DND-41 (cell line): Measurements from ENCODE around the gene TBC1D22A.

ENCODE experiments used
- ATAC-seq: fragments of 200-7000 bp; cut with Tn5 transposase; 3 replicates; pipeline ENCODE4 v1.9.1; 2021; ENCODE audit warnings: low read depth; ENCODE audit not compliant: insufficient read depth
- DNase-seq: peaks from one replicate; pipeline ENCODE4 v3.0.0-alpha.2; 2020
- H2AFZ ChIP-seq: 2 replicates; pipeline ENCODE4 v1.6.0; 2012; ENCODE audit warnings: low read depth, low read length
- H3K27ac ChIP-seq: 2 replicates; pipeline ENCODE4 v1.5.1; 2012; ENCODE audit warnings: low read length, inconsistent platforms
- H3K27me3 ChIP-seq: fragments of 200-600 bp; sonication (generic); 2 replicates; pipeline ENCODE4 v1.6.0; 2012; ENCODE audit warnings: low read length, mild to moderate bottlenecking, inconsistent platforms; ENCODE audit not compliant: insufficient read depth, poor library complexity
- H3K36me3 ChIP-seq: 2 replicates; pipeline ENCODE4 v1.5.1; 2012; ENCODE audit warnings: low read length, inconsistent platforms; ENCODE audit not compliant: insufficient read depth
- H3K4me1 ChIP-seq: 2 replicates; pipeline ENCODE4 v1.5.1; 2012; ENCODE audit warnings: mild to moderate bottlenecking, low read length; ENCODE audit not compliant: insufficient read depth
- H3K4me2 ChIP-seq: 2 replicates; pipeline ENCODE4 v1.6.0; 2012; ENCODE audit warnings: mild to moderate bottlenecking, moderate library complexity, low read length, inconsistent platforms; ENCODE audit not compliant: insufficient read depth
- H3K4me3 ChIP-seq, 2 experiments: fragments of 200-600 bp in 1 of 2; shearing (Covaris generic) in 1 of 2; 2 replicates each; pipeline ENCODE4 v1.5.1; 2012 to 2016; ENCODE audit warnings: inconsistent platforms in 2 of 2, low read length in 2 of 2, mild to moderate bottlenecking in 2 of 2, low read depth in 1 of 2, moderate library complexity in 1 of 2
- H3K79me2 ChIP-seq: 2 replicates; pipeline ENCODE4 v1.6.0; 2012; ENCODE audit warnings: low read length, inconsistent platforms; ENCODE audit not compliant: insufficient read depth
- H3K9ac ChIP-seq: 2 replicates; pipeline ENCODE4 v1.6.0; 2012; ENCODE audit warnings: low read depth, mild to moderate bottlenecking, inconsistent platforms, low read length, moderate library complexity
- H3K9me3 ChIP-seq: 2 replicates; pipeline ENCODE4 v1.5.1; 2012; ENCODE audit warnings: low read length, moderate library complexity, mild to moderate bottlenecking, inconsistent platforms; ENCODE audit not compliant: insufficient read depth, severe bottlenecking
- H4K20me1 ChIP-seq: 2 replicates; pipeline ENCODE4 v1.6.0; 2012; ENCODE audit warnings: low read length; ENCODE audit not compliant: insufficient read depth
- EZH2 ChIP-seq: IDR thresholded peaks from 3 replicates; pipeline ENCODE4 v1.6.1; 2012; ENCODE audit warnings: borderline replicate concordance, low read depth, mild to moderate bottlenecking, moderate library complexity, low read length, inconsistent platforms; ENCODE audit not compliant: severe bottlenecking
- TF ChIP-seq, protein P1 (sequence below): IDR thresholded peaks from 2 replicates; pipeline ENCODE4 v1.5.1; 2012; ENCODE audit warnings: borderline replicate concordance, low read length, moderate library complexity, mild to moderate bottlenecking; ENCODE audit not compliant: poor library complexity, severe bottlenecking; ENCODE audit errors: extremely low read depth

TBC1D22A gene

DNA sequence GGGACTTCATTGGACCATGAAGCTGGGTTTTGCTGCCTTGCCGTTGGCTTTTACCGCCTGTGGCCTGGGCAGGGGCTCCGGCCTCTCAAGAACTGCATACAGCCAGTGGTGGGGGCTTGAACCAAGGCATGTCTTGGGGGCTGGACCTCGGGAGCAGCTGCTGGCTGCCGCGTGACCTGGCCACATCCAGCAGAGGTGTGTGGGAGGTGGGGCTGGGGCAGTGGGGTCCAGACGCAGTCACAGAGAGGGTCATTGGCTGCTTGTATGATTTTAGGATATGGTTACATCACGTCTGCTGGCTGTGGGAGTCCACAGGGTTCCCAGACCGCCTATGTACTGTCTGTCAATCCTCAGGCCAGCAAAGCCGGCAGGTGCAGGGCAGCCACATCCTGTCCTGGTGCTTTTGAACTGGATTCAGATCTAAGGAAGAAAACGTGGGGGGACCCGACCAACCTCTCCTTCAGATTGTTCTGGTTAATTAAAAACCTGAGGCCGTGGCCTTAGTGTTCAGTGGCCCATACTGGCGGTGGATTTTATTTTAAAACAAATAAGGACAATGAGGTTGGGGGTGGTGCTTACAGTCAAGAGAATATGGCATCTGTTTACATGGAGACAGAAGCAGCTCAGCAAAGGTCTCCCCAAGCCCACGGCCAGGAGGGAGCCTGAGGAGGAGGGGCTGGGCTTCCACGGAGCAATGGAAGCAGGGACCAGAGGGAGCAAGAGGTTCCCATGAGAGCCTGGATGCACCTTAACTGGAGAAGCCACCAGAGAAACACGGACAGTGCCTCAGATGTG is 426.0 kb downstream of the TBC1D22A start:
- TF ChIP-seq, protein P1, sequence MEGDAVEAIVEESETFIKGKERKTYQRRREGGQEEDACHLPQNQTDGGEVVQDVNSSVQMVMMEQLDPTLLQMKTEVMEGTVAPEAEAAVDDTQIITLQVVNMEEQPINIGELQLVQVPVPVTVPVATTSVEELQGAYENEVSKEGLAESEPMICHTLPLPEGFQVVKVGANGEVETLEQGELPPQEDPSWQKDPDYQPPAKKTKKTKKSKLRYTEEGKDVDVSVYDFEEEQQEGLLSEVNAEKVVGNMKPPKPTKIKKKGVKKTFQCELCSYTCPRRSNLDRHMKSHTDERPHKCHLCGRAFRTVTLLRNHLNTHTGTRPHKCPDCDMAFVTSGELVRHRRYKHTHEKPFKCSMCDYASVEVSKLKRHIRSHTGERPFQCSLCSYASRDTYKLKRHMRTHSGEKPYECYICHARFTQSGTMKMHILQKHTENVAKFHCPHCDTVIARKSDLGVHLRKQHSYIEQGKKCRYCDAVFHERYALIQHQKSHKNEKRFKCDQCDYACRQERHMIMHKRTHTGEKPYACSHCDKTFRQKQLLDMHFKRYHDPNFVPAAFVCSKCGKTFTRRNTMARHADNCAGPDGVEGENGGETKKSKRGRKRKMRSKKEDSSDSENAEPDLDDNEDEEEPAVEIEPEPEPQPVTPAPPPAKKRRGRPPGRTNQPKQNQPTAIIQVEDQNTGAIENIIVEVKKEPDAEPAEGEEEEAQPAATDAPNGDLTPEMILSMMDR, result no peak
- TF ChIP-seq EZH2, result no peak
- H3K36me3 ChIP-seq, result no peaks in the 10 kb centered on the region
- DNase-seq (no peak), ATAC-seq (no peak)
- no peak overlapping the region for H2AFZ ChIP-seq
- no peaks in the 10 kb centered on the region for H3K79me2 ChIP-seq
- 0 out of 2 replicates have a peak, but pooled peaks cover 7% of the 10 kb centered on the region for H4K20me1 ChIP-seq
- H3K4me2 ChIP-seq, result no peak overlapping the region
- no peaks in the 10 kb centered on the region for H3K9me3 ChIP-seq
- no peak overlapping the region for H3K9ac ChIP-seq
- H3K27me3 ChIP-seq, result no peaks in the 10 kb centered on the region
- no peak overlapping the region for H3K4me3 ChIP-seq
- H3K27ac ChIP-seq, result no peak overlapping the region
- H3K4me1 ChIP-seq, result no peaks in the 10 kb centered on the region

DNA sequence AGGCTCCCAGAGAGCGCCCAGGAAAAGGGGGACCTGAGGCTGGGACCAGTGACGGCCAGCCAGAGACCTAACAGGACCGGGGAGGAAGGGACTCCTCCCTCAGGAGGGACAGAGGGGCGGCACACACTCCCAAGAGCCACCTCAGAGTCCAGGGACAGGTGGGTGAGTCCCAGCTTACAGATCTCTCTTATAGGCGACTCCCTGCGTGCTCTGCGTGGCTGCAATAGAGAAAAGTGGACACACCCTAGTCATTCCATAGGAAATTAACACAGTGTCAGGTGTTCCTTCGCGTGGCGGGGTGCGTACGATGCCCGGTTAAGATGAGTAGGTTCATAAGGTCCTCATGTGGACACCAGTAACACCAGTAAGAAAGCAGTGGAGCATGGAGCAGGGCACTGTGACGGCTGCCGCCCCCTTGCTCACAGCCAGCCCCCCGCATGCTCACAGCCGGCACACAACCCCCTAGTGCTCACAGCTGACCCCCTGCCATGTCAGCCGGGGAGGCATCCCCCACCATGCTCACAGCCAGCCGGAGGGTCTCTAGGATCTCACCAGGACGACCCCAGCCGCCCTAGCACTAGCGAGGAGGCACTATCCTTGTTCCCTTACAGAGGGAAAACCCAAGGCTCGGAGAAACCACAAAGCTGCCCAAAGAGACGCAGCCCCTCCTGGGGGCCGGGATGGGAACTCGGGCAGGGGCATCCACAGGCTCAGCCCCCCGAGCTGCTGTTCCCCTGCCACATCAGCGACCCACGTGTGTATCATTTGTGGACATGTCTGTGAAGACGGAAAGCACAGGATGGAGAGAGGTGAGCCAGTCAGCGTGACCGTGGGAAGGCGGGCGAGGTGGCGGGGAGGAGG is 426.8 kb downstream of the TBC1D22A start:
- Histone ChIP-seq H3K27me3 (no peaks in the 10 kb centered on the region), H4K20me1 (peaks cover 7% of the 10 kb centered on the region; the same call in 1 of the 2 replicates), H3K9ac (no peak overlapping the region), H3K79me2 (no peaks in the 10 kb centered on the region), H3K9me3 (no peaks in the 10 kb centered on the region), H3K36me3 (no peaks in the 10 kb centered on the region), H2AFZ (no peak overlapping the region), H3K4me3 (no peak overlapping the region), H3K4me1 (no peaks in the 10 kb centered on the region), H3K4me2 (no peak overlapping the region), H3K27ac (no peak overlapping the region)
- TF ChIP-seq, protein P1, result no peak
- no peak for TF ChIP-seq EZH2
- DNase-seq (no peak), ATAC-seq (no peak)

DNA sequence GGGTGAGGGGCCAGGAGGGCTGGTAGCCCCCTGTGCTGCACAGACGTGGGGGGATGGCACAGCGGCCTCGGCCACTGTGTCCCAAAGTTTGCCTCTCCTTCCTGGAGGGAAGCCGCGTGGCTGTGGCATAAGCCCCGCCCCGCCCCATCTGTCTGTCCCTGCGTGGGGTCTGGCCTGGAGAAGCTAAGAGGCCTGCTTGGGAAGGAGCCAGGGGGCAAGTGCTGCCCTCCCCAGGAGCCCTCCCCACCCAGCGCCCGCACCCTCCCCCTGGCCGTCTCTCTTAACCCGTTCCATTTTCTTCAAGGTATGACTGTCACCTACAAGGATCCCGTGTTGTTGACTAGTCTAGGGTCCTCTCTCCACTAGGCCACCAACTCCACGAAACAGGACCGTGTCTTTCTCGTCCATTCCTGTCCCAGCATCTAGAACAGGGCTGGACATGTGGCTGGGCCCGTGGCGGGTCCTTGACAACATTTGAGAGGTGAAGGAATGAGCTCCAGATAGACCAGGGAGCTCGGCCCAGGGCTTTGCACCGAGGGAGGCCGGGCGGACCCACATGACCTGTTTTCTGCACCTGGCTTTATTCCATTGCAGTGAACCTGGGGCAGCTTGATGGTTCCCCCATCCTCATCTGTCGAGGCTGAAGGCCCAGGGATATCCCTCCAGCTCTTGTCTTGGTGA is 428.0 kb downstream of the TBC1D22A start:
- Histone ChIP-seq H4K20me1 (peaks cover 7% of the 10 kb centered on the region), H3K9ac (no peak overlapping the region), H3K79me2 (no peaks in the 10 kb centered on the region), H2AFZ (no peak overlapping the region), H3K36me3 (no peaks in the 10 kb centered on the region), H3K27me3 (no peaks in the 10 kb centered on the region), H3K27ac (no peak overlapping the region), H3K9me3 (no peaks in the 10 kb centered on the region), H3K4me3 (no peak overlapping the region), H3K4me2 (no peak overlapping the region), H3K4me1 (no peaks in the 10 kb centered on the region)
- TF ChIP-seq, protein P1, result no peak
- TF ChIP-seq EZH2, result no peak
- no peak for DNase-seq
- no peak for ATAC-seq
